ENCODE measurements around the gene IRAK2. TPM values are rescaled to one million over a fixed set of nuclear protein-coding genes. Genes with fewer than 3 reads are reported as not detected.

IRAK2 gene, protein sequence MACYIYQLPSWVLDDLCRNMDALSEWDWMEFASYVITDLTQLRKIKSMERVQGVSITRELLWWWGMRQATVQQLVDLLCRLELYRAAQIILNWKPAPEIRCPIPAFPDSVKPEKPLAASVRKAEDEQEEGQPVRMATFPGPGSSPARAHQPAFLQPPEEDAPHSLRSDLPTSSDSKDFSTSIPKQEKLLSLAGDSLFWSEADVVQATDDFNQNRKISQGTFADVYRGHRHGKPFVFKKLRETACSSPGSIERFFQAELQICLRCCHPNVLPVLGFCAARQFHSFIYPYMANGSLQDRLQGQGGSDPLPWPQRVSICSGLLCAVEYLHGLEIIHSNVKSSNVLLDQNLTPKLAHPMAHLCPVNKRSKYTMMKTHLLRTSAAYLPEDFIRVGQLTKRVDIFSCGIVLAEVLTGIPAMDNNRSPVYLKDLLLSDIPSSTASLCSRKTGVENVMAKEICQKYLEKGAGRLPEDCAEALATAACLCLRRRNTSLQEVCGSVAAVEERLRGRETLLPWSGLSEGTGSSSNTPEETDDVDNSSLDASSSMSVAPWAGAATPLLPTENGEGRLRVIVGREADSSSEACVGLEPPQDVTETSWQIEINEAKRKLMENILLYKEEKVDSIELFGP
- 10.3 and 20.1 TPM in 2 replicates for total RNA-seq

GRCh38 chr3:10164546-10165393, at the start of gene IRAK2:
Gene IRAK2 (plus strand): TSS chr3:10164919. CDS start chr3:10164955, 36 bp downstream.

GRCh38 chr3:10115326-10116137, 49.2 kb upstream of the IRAK2 start, which contains the start of gene BRK1:
Gene BRK1 (plus strand): TSS chr3:10115675. CDS start chr3:10115702, 27 bp downstream.

DNA sequence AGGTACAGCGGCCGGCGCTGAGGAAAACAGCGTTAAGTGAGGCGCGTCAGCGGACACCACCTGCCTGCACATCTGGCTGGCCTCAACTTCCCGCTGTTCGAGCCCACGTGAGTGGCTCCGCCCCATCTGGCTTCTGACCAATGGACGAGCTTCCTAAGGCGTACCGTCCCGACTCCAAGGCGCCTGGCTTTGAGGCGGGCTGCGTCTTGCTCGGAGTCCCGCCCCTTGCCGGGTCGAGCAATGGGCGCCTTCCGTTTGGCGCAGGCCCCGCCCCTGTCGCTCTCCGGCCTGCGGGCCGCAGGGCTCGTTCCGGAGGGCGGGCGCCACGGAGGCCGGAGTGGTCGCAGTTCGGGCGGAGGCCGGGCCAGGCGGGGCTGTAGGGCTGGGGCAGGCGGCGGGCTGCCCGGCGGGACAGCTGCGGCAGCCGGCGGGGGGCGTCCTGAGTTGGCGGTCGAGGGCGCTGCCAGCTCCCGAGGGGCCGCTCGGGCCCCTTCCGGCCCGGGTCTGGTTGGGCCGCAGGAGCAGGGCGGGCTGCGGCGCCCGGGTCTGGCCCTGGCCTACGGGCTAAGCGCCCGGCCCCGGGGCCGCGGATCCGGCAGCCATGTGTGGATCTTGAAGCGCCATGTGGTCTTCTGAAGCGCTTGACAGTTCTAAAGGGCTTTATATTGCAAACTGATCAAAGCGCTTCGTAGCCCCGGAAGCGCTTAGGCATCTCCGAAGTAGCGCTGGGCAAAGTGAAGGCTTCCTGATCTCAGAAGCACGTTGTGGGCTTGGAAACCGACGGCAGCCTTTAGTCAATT, 83.7 kb downstream of the IRAK2 start, which contains the start of gene TATDN2:
Gene TATDN2, plus strand, starts transcription at position 276 of the 800 bp plus-strand sequence. CDS start 742 bp downstream, outside the sequence.

GRCh38 chr3:10292505-10293419, 128.0 kb downstream of the IRAK2 start, which contains the start of gene GHRL:
Gene GHRL (minus strand): TSS chr3:10292947. CDS start chr3:10290180, 2,767 bp downstream.

Other genes starting within 250 kb of the IRAK2 start
- 9.2 and 16.6 TPM in 2 replicates for gene IL17RC, start 247.8 kb upstream of the IRAK2 start, total RNA-seq
- gene CRELD1, start 231.1 kb upstream of the IRAK2 start, total RNA-seq, result 27.3 and 36.0 TPM in 2 replicates
- gene PRRT3, start 212.5 kb upstream of the IRAK2 start, total RNA-seq, result 0.34 and 0.71 TPM in 2 replicates
- gene EMC3, start 178.1 kb upstream of the IRAK2 start, total RNA-seq, result 47.2 and 62.4 TPM in 2 replicates
- 2.4 TPM in 2 replicates for gene FANCD2, start 138.5 kb upstream of the IRAK2 start, total RNA-seq
- not detected in 2 replicates for gene FANCD2OS, start 56.7 kb upstream of the IRAK2 start, total RNA-seq
- gene BRK1, start 49.2 kb upstream of the IRAK2 start, total RNA-seq, result 65.8 and 109 TPM in 2 replicates
- gene VHL, start 23.1 kb upstream of the IRAK2 start, total RNA-seq, result 64.6 and 66.6 TPM in 2 replicates
- 8.5 and 17.1 TPM in 2 replicates for gene TATDN2, start 83.5 kb downstream of the IRAK2 start, total RNA-seq
- not detected in 2 replicates for gene GHRL, start 128.0 kb downstream of the IRAK2 start, total RNA-seq
- gene SEC13, start 156.2 kb downstream of the IRAK2 start, total RNA-seq, result 151 and 226 TPM in 2 replicates

Data from nasal cavity respiratory epithelium epithelial cell of viscerocranial mucosa (primary cell).